ENCODE measurements around the gene KRT78. TPM values are rescaled to one million over a fixed set of nuclear protein-coding genes. Genes with fewer than 3 reads are reported as not detected.

KRT78 gene
- total and polyA plus RNA-seq, 9 of the 15 experiments (the other 6 are each of a cell fraction or from before 2014, with no cell fraction given): not detected

GRCh38 chr12:52836042-52836466 is 12.7 kb downstream of the KRT78 start (continued):
- TF ChIP-seq ZNF184 (CRISPR knock-in tag; IDR thresholded peaks at IDR 0.05): no peak
- no peak for TF ChIP-seq E2F1 (CRISPR knock-in tag; IDR thresholded peaks at IDR 0.05)
- no peak for TF ChIP-seq HBP1 (CRISPR knock-in tag; IDR thresholded peaks at IDR 0.05)
- TF ChIP-seq XRCC3 (IDR thresholded peaks at IDR 0.05): no peak
- TF ChIP-seq ELF4 (CRISPR knock-in tag; IDR thresholded peaks at IDR 0.05): no peak
- no peak for TF ChIP-seq ETS1 (conservative IDR thresholded peaks at IDR 0.05; ENCODE audit: control insufficient read depth, low read depth, low read length)
- TF ChIP-seq FOSL1 (tag; conservative IDR thresholded peaks at IDR 0.05): peak; percentile 82
- no peak for TF ChIP-seq CTCFL (IDR thresholded peaks at IDR 0.05; ENCODE audit: borderline replicate concordance, insufficient read depth, low read depth, low read length, poor library complexity, severe bottlenecking)
- no peak for TF ChIP-seq TFAM (CRISPR knock-in tag; conservative IDR thresholded peaks at IDR 0.05)
- TF ChIP-seq ZNF449 (CRISPR knock-in tag; IDR thresholded peaks at IDR 0.05): no peak
- no peak for TF ChIP-seq CBX2 (IDR thresholded peaks at IDR 0.05; ENCODE audit: insufficient read depth, low read length, poor library complexity, severe bottlenecking)
- TF ChIP-seq ARID1B (IDR thresholded peaks at IDR 0.05): peak; percentile 75
- TF ChIP-seq TBP (optimal IDR thresholded peaks at IDR 0.05; ENCODE audit: low read depth, low read length): no peak
- no peak for TF ChIP-seq CXXC5 (CRISPR knock-in tag; IDR thresholded peaks at IDR 0.05)
- no peak for TF ChIP-seq KLF10 (CRISPR knock-in tag; IDR thresholded peaks at IDR 0.05)
- TF ChIP-seq NR1H2 (CRISPR knock-in tag; IDR thresholded peaks at IDR 0.05): no peak
- TF ChIP-seq ELF2 (CRISPR knock-in tag; IDR thresholded peaks at IDR 0.05): no peak
- no peak for TF ChIP-seq U2AF1 (optimal IDR thresholded peaks at IDR 0.05; ENCODE audit: low read depth, low read length)
- no peak for TF ChIP-seq ZBTB1 (CRISPR knock-in tag; IDR thresholded peaks at IDR 0.05; ENCODE audit: borderline replicate concordance, low read depth)
- no peak for TF ChIP-seq POLR3G (IDR thresholded peaks at IDR 0.05; ENCODE audit: extremely low read depth, insufficient read length, insufficient replicate concordance)
- no peak for TF ChIP-seq RB1 (IDR thresholded peaks at IDR 0.05; ENCODE audit: low read depth)

All from K562 (cell line).